Suprapubic skin (tissue), 4 donors: Measurements from ENCODE around the gene ADORA3. TPM values are rescaled to one million over a fixed set of nuclear protein-coding genes. Genes with fewer than 3 reads are reported as not detected.

Experiments
- DNase-seq, 2 donors: peaks; one replicate each; pipeline ENCODE4 v3.0.0-alpha.2; 2019; ENCODE audit warnings: low spot score in 2 of 2
- H3K27ac ChIP-seq: fragments of 200-600 bp; sonication (generic); one replicate; pipeline ENCODE4 v1.5.1; 2019
- H3K27me3 ChIP-seq: fragments of 200-600 bp; sonication (generic); one replicate; pipeline ENCODE4 v1.5.1; 2019
- H3K36me3 ChIP-seq: fragments of 200-600 bp; sonication (generic); one replicate; pipeline ENCODE4 v1.5.1; 2019
- H3K4me1 ChIP-seq: fragments of 200-600 bp; sonication (generic); one replicate; pipeline ENCODE4 v1.5.1; 2019
- H3K4me3 ChIP-seq: fragments of 200-600 bp; sonication (generic); one replicate; pipeline ENCODE4 v1.5.1; 2019; ENCODE audit warnings: mild to moderate bottlenecking
- H3K9me3 ChIP-seq: fragments of 200-600 bp; sonication (generic); one replicate; pipeline ENCODE4 v1.5.1; 2019
- EP300 ChIP-seq: sonication (generic); formaldehyde crosslinking; IDR thresholded peaks from one replicate; pipeline ENCODE4 v1.6.1; 2017; ENCODE audit warnings: antibody characterized with exemption
- POLR2A ChIP-seq, 2 donors: fragments of 450-650 bp; IDR thresholded peaks; one replicate each; pipeline ENCODE4 v1.6.1; 2017; ENCODE audit warnings: antibody characterized with exemption in 2 of 2, mild to moderate bottlenecking in 2 of 2, moderate library complexity in 2 of 2
- POLR2AphosphoS5 ChIP-seq, 3 donors: sonication (generic); formaldehyde crosslinking; IDR thresholded peaks; one replicate each; pipeline ENCODE4 v1.6.1; 2017; ENCODE audit warnings: antibody characterized with exemption in 3 of 3
- WGBS: methylation state at CpG from one replicate; pipeline ENCODE4 v1.1.5; 2018; 5-methylcytosine and 5-hydroxymethylcytosine counted together
- total RNA-seq, 4 donors: library from RNA; depleted of rRNA; stranded (reverse); fragments of >200 nt; gene quantifications; one replicate each; pipeline ENCODE4 v1.1.0, GENCODE V29; 2016
- TF ChIP-seq, protein P1 (sequence below), 2 donors: fragments of 200-600 bp in 1 of 2; fragments of 450-650 bp in 1 of 2; sonication (generic) in 1 of 2; IDR thresholded peaks; one replicate each; pipeline ENCODE4 v1.5.1; 2016 to 2019; ENCODE audit warnings: antibody characterized with exemption in 2 of 2, mild to moderate bottlenecking in 1 of 2, moderate library complexity in 1 of 2

Gene ADORA3
- total RNA-seq, 4 donors from 2014 or later: 0.64 to 2.0 (median 0.85) TPM; not detected in 1

DNA sequence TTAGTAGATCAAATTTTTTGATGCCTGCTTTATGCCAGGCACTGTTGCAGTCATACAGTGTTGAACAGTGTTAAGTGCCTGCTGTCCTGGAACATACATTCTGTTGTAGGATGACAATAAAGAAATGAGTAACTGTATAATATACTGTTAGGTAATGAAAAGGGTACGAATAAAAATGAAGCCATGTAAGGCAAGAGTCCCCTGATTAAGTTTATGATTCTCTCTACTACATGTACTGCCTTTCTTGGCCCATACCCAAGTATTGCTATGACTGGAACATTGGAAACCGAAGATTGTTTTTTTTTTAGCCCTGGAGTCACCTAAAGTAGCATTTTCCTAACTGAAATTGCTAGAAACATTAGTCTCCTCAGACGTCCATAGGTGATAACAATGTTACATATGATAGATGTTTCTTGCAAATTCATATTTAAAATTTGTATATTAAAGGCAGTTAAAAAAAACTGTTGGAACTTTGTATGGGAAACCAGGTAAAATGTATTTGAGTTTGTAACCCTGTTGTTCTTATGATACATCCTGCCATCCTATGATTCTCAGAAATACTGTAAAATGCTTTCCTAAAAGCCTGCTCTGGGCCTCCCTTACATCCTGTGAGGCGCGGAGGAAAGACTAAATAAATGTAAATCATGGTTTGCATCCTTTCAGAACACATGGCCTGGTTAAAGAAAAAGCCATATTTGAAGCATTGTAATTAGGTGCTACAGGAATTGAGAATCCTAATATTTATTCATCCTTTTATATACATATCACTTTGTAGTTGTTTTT, 48.4 kb downstream of the ADORA3 start:
- Histone ChIP-seq H3K27ac (no peak overlapping the region), H3K4me1 (peaks cover 23% of the 10 kb centered on the region), H3K9me3 (no peaks in the 10 kb centered on the region), H3K4me3 (no peak overlapping the region), H3K36me3 (peaks cover 63% of the 10 kb centered on the region), H3K27me3 (no peaks in the 10 kb centered on the region)
- DNase-seq: no peak
- no peak for TF ChIP-seq EP300
- WGBS: 70% methylated on average over 5 of the region's 5 CpGs

DNA sequence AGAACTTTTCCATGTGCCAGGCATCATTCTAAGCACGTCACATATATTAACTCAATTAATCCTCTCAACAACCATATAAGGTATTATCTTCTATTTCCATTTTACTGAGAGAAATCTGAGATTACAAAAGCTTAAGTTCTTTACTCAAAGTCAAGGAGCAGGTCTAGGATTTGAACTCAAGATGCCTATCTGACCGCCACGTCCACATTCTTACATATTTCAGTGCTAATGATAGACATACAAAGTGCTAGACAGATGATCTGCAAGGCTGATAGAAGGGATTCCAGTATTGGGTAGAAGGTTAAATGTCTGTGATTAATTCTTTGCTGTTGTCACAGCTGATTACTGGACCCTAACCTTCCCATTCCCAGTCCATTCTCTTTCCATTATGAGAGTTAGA, 49.7 kb downstream of the ADORA3 start:
- TF ChIP-seq EP300 (no peak), POLR2AphosphoS5 (IDR thresholded peaks at IDR 0.05) (no peak), POLR2A (IDR thresholded peaks at IDR 0.05) (no peak)
- TF ChIP-seq, protein P1, sequence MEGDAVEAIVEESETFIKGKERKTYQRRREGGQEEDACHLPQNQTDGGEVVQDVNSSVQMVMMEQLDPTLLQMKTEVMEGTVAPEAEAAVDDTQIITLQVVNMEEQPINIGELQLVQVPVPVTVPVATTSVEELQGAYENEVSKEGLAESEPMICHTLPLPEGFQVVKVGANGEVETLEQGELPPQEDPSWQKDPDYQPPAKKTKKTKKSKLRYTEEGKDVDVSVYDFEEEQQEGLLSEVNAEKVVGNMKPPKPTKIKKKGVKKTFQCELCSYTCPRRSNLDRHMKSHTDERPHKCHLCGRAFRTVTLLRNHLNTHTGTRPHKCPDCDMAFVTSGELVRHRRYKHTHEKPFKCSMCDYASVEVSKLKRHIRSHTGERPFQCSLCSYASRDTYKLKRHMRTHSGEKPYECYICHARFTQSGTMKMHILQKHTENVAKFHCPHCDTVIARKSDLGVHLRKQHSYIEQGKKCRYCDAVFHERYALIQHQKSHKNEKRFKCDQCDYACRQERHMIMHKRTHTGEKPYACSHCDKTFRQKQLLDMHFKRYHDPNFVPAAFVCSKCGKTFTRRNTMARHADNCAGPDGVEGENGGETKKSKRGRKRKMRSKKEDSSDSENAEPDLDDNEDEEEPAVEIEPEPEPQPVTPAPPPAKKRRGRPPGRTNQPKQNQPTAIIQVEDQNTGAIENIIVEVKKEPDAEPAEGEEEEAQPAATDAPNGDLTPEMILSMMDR (IDR thresholded peaks at IDR 0.05): no peak
- H3K4me3 ChIP-seq: no peak overlapping the region
- no peaks in the 10 kb centered on the region for H3K27me3 ChIP-seq
- DNase-seq: no peak
- H3K36me3 ChIP-seq: peaks cover 50% of the 10 kb centered on the region
- peaks cover 25% of the 10 kb centered on the region for H3K4me1 ChIP-seq
- H3K27ac ChIP-seq: no peak overlapping the region
- WGBS: 87% methylated on average over 3 of the region's 3 CpGs
- no peaks in the 10 kb centered on the region for H3K9me3 ChIP-seq

- H3K4me3 ChIP-seq: no peak overlapping the region
- no peaks in the 10 kb centered on the region for H3K27me3 ChIP-seq
- DNase-seq: no peak
- 78% methylated on average over 3 of the region's 3 CpGs for WGBS
- H3K4me1 ChIP-seq: peaks cover 33% of the 10 kb centered on the region
- no peak overlapping the region for H3K27ac ChIP-seq
- peaks cover 39% of the 10 kb centered on the region for H3K36me3 ChIP-seq
- no peaks in the 10 kb centered on the region for H3K9me3 ChIP-seq
- TF ChIP-seq POLR2A (IDR thresholded peaks at IDR 0.05) (no peak), EP300 (no peak), POLR2AphosphoS5 (IDR thresholded peaks at IDR 0.05) (no peak)
- TF ChIP-seq, protein P1 (IDR thresholded peaks at IDR 0.05): no peak
Observed at GRCh38 chr1:111452581-111452980, 50.9 kb downstream of the ADORA3 start.

GRCh38 chr1:111450185-111450584, 53.2 kb downstream of the ADORA3 start:
- DNase-seq: no peak
- Histone ChIP-seq H3K36me3 (peaks cover 19% of the 10 kb centered on the region), H3K9me3 (no peaks in the 10 kb centered on the region), H3K4me1 (peaks cover 42% of the 10 kb centered on the region), H3K4me3 (peak overlapping the region; percentile 70), H3K27me3 (no peaks in the 10 kb centered on the region), H3K27ac (no peak overlapping the region)
- WGBS: 40% methylated on average over 3 of the region's 3 CpGs
- TF ChIP-seq POLR2AphosphoS5 (IDR thresholded peaks at IDR 0.05) (no peak), POLR2A (IDR thresholded peaks at IDR 0.05) (no peak), EP300 (no peak)
- TF ChIP-seq, protein P1 (IDR thresholded peaks at IDR 0.05): no peak

DNA sequence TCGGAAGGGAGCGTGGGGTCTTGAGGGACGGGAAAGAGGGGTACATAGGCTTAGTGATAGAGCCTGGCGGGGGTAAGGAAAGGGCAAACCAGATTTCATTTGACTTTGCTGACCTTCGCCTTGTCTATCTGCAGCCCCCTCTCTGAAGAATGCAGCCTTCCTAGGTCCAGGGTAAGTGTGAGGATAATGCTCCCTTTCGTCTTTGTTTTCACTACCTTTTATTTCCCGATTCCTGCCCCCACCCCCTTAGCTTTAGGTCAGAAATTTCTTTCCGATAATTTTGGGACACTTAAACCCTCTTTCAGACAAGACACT, 53.8 kb downstream of the ADORA3 start:
- Histone ChIP-seq H3K36me3 (peaks cover 14% of the 10 kb centered on the region), H3K9me3 (no peaks in the 10 kb centered on the region), H3K4me3 (peak overlapping the region; percentile 70), H3K27ac (peak overlapping the region; percentile 86), H3K27me3 (no peaks in the 10 kb centered on the region), H3K4me1 (peaks cover 42% of the 10 kb centered on the region)
- 0% methylated on average over 8 of the region's 8 CpGs for WGBS
- DNase-seq: no peak
- TF ChIP-seq, protein P1 (IDR thresholded peaks at IDR 0.05): no peak
- TF ChIP-seq EP300 (no peak), POLR2AphosphoS5 (IDR thresholded peaks at IDR 0.05) (no peak), POLR2A (IDR thresholded peaks at IDR 0.05) (no peak)

Other genes starting within 250 kb of the ADORA3 start
- not detected for gene CHIA, start 212.8 kb downstream of the ADORA3 start, total RNA-seq
- gene OVGP1, start 75.9 kb downstream of the ADORA3 start, total RNA-seq: 10 to 100 TPM in 1 of 4 donors, 1 to 10 TPM in 2, under 1 TPM in 1; 0.93 to 22.9 (median 2.9) TPM
- 10 to 100 TPM; 22.8 to 34.7 (median 33.4) TPM for gene WDR77, start 54.4 kb downstream of the ADORA3 start, total RNA-seq
- 100 to 1,000 TPM in 3 of 4 donors, 10 to 100 TPM in 1; 79.6 to 154 (median 140) TPM for gene ATP5PB, start 54.2 kb downstream of the ADORA3 start, total RNA-seq
- gene C1orf162, start 29.6 kb downstream of the ADORA3 start, total RNA-seq: 10 to 100 TPM in 1 of 4 donors, 1 to 10 TPM in 3; 3.4 to 12.2 (median 5.9) TPM
- 1 to 10 TPM in 1 of 4 donors, not detected in 3; 1.1 TPM for gene TMIGD3, start within 50 bp of the ADORA3 start, total RNA-seq
- 10 to 100 TPM; 31.0 to 38.4 (median 35.3) TPM for gene RAP1A, start 116.2 kb upstream of the ADORA3 start, total RNA-seq
- gene INKA2, start 235.8 kb upstream of the ADORA3 start, total RNA-seq: 1 to 10 TPM; 4.1 to 7.3 (median 5.2) TPM